ENCODE measurements around the gene FAM13A.

- no peak for TF ChIP-seq CHD2 (IDR thresholded peaks at IDR 0.05; ENCODE audit: low read length)
- TF ChIP-seq MAX (IDR thresholded peaks at IDR 0.05) = no peak
- TF ChIP-seq RXRA (IDR thresholded peaks at IDR 0.05; ENCODE audit: insufficient read depth, low read depth, low read length) = no peak
- TF ChIP-seq SUZ12 (IDR thresholded peaks at IDR 0.05; ENCODE audit: low read length) = no peak
- no peak for TF ChIP-seq CREB1 (IDR thresholded peaks at IDR 0.05)
- TF ChIP-seq, protein P1, sequence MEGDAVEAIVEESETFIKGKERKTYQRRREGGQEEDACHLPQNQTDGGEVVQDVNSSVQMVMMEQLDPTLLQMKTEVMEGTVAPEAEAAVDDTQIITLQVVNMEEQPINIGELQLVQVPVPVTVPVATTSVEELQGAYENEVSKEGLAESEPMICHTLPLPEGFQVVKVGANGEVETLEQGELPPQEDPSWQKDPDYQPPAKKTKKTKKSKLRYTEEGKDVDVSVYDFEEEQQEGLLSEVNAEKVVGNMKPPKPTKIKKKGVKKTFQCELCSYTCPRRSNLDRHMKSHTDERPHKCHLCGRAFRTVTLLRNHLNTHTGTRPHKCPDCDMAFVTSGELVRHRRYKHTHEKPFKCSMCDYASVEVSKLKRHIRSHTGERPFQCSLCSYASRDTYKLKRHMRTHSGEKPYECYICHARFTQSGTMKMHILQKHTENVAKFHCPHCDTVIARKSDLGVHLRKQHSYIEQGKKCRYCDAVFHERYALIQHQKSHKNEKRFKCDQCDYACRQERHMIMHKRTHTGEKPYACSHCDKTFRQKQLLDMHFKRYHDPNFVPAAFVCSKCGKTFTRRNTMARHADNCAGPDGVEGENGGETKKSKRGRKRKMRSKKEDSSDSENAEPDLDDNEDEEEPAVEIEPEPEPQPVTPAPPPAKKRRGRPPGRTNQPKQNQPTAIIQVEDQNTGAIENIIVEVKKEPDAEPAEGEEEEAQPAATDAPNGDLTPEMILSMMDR (IDR thresholded peaks at IDR 0.05; ENCODE audit: control extremely low read depth in 1 of 3, insufficient read depth in 1 of 3, low read depth in 1 of 3, low read length in 3 of 3) = no peak
- no peak for TF ChIP-seq POLR2A (IDR thresholded peaks at IDR 0.05; ENCODE audit: control extremely low read depth in 1 of 2, low read depth in 2 of 2, low read length in 2 of 2)
- TF ChIP-seq KDM4A (IDR thresholded peaks at IDR 0.05; ENCODE audit: low read depth, low read length, severe bottlenecking) = no peak
- no peak for TF ChIP-seq JUN (IDR thresholded peaks at IDR 0.05; ENCODE audit: low read depth, low read length)
- TF ChIP-seq, protein P2, sequence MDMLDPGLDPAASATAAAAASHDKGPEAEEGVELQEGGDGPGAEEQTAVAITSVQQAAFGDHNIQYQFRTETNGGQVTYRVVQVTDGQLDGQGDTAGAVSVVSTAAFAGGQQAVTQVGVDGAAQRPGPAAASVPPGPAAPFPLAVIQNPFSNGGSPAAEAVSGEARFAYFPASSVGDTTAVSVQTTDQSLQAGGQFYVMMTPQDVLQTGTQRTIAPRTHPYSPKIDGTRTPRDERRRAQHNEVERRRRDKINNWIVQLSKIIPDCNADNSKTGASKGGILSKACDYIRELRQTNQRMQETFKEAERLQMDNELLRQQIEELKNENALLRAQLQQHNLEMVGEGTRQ (IDR thresholded peaks at IDR 0.05; ENCODE audit: low read length) = no peak
- no peak for TF ChIP-seq JUND (IDR thresholded peaks at IDR 0.05; ENCODE audit: low read length)
Observed at GRCh38 chr4:88810325-88810724, 246.7 kb downstream of the FAM13A start.

All from H1 (cell line).